Measurements from ENCODE around the gene UBASH3B. TPM values are rescaled to one million over a fixed set of nuclear protein-coding genes. Genes with fewer than 3 reads are reported as not detected.
A peak's percentile ranks its signal among the peaks of the same experiment; 100 is the strongest.

The UBASH3B gene
- total RNA-seq, 3 donors from 2014 or later = 3.5 to 5.9 (median 3.9) TPM

GRCh38 chr11:122681735-122682134 lies 26.2 kb downstream of the UBASH3B start:
- peak; percentile 23 for ATAC-seq
- TF ChIP-seq, protein P1, sequence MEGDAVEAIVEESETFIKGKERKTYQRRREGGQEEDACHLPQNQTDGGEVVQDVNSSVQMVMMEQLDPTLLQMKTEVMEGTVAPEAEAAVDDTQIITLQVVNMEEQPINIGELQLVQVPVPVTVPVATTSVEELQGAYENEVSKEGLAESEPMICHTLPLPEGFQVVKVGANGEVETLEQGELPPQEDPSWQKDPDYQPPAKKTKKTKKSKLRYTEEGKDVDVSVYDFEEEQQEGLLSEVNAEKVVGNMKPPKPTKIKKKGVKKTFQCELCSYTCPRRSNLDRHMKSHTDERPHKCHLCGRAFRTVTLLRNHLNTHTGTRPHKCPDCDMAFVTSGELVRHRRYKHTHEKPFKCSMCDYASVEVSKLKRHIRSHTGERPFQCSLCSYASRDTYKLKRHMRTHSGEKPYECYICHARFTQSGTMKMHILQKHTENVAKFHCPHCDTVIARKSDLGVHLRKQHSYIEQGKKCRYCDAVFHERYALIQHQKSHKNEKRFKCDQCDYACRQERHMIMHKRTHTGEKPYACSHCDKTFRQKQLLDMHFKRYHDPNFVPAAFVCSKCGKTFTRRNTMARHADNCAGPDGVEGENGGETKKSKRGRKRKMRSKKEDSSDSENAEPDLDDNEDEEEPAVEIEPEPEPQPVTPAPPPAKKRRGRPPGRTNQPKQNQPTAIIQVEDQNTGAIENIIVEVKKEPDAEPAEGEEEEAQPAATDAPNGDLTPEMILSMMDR (IDR thresholded peaks at IDR 0.05) = no peak
- intact Hi-C loops (cut with DNase I, micrococcal nuclease) = no loop called here

DNA sequence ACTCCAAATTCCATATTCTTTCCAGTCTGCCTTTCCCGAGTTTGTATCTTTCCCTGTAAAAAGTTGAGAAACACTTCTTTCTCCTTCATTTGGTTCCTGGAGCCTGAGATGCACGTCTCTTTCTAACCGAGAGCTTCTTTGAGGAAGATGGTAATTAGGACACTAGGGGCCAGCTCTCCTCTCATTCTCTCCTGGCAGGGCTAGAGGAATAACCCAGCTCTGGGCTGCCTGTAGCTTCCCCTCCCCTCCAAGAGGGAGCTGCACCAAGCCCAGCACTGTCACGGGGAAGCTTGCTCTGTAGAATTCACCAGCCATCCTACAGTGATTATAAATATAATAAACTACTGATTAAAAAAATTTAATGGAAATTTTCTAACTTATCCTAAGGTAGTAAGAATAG lies 26.9 kb downstream of the UBASH3B start:
- no peaks in the 10 kb centered on the region for H3K9me3 ChIP-seq
- H3K36me3 ChIP-seq (ENCODE audit: low read depth) = no peaks in the 10 kb centered on the region
- no peak for ATAC-seq
- DNase-seq = no peak
- no peak overlapping the region for H3K4me3 ChIP-seq
- TF ChIP-seq, protein P1 (IDR thresholded peaks at IDR 0.05) = no peak
- H3K4me1 ChIP-seq (ENCODE audit: low read depth) = no peaks in the 10 kb centered on the region
- intact Hi-C loops (cut with DNase I, micrococcal nuclease) = no loop called here

More at GRCh38 chr11:122681735-122682134, 26.2 kb downstream of the UBASH3B start:
- Histone ChIP-seq H3K36me3 (ENCODE audit: low read depth) (no peaks in the 10 kb centered on the region), H3K4me1 (ENCODE audit: low read depth) (no peaks in the 10 kb centered on the region), H3K9me3 (no peaks in the 10 kb centered on the region), H3K4me3 (no peak overlapping the region)
- no peak for DNase-seq

DNA sequence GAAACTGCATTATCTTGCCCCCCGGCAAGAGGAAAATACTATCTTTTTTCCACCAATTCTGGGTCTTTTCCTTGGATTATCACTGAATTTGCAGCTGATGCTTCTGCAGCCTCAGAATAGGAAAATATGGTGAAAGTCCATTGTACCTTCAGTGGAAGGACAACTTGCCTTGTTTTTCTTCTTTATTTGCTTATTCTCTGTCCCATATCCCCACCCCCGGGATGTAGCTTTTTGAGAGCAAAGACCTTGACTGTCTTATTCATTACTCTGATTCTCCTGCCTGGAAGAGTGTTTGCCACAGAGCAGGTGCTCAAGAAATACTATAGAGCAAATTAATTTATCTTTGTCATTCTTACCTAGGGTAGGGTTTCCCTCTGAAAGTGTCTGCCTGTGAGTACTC lies 29.5 kb downstream of the UBASH3B start:
- Histone ChIP-seq H3K4me1 (ENCODE audit: low read depth) (no peaks in the 10 kb centered on the region), H3K9me3 (no peaks in the 10 kb centered on the region), H3K4me3 (no peak overlapping the region), H3K36me3 (ENCODE audit: low read depth) (no peaks in the 10 kb centered on the region)
- intact Hi-C loops (cut with DNase I, micrococcal nuclease) = no loop called here
- no peak for DNase-seq
- TF ChIP-seq, protein P1 (IDR thresholded peaks at IDR 0.05) = no peak
- ATAC-seq = no peak

GRCh38 chr11:122686111-122686510 lies 30.6 kb downstream of the UBASH3B start:
- DNase-seq (no peak), ATAC-seq (no peak)
- no peaks in the 10 kb centered on the region for H3K9me3 ChIP-seq
- H3K4me3 ChIP-seq = no peak overlapping the region
- intact Hi-C loops (cut with DNase I, micrococcal nuclease) = no loop called here
- H3K4me1 ChIP-seq (ENCODE audit: low read depth) = no peaks in the 10 kb centered on the region
- TF ChIP-seq, protein P1 (IDR thresholded peaks at IDR 0.05) = no peak
- H3K36me3 ChIP-seq (ENCODE audit: low read depth) = no peaks in the 10 kb centered on the region

GRCh38 chr11:122690384-122690783 lies 34.9 kb downstream of the UBASH3B start:
- no peaks in the 10 kb centered on the region for H3K4me1 ChIP-seq (ENCODE audit: low read depth)
- TF ChIP-seq, protein P1 (IDR thresholded peaks at IDR 0.05) = no peak
- no peak overlapping the region for H3K4me3 ChIP-seq
- ATAC-seq = peak; percentile 14
- intact Hi-C loops (cut with DNase I, micrococcal nuclease) = no loop called here
- no peaks in the 10 kb centered on the region for H3K9me3 ChIP-seq
- no peaks in the 10 kb centered on the region for H3K36me3 ChIP-seq (ENCODE audit: low read depth)
- DNase-seq = no peak
